GM18508 (cell line): Measurements from ENCODE around the gene CHTOP.
"Not testable (repeated sequence)": the region's sequence is repeated elsewhere in the genome, so short reads cannot be mapped to it uniquely, and the experiment has no call there.

Source experiments
- ATAC-seq: cut with Tn5 transposase; IDR thresholded peaks from one replicate; pipeline ENCODE4 v1.9.1; 2021; ENCODE audit warnings: moderate number of reproducible peaks; ENCODE audit not compliant: insufficient read depth, unreplicated experiment

CHTOP gene

GRCh38 chr1:153630384-153630783, 3.5 kb upstream of the CHTOP start:
- no peak for ATAC-seq

- no peak for ATAC-seq
Observed at GRCh38 chr1:153631047-153632022, 2.5 kb upstream of the CHTOP start.

GRCh38 chr1:153633161-153633753, 609 bp upstream of the CHTOP start:
- ATAC-seq: no peak

DNA sequence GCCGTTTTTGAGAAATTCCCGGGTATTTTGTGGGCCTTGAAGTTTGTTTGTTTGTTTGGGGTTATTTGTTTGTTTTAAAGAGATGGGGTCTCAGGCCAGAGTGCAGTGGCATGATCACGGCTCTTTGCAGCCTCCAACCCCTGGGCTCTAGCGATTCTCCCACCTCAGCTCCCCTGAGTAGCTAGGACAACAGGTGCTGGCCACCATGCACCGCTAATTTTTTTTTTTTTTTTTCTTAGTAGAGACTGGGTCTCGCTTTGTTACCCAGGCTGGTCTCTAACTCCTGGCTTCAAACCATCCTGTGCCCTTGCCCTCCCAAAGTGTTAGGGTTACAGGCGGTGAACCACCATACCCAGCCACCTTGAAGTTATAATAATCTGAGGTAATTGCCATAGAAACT, 2.0 kb downstream of the CHTOP start:
- ATAC-seq: no peak

GRCh38 chr1:153636312-153636711, 2.4 kb downstream of the CHTOP start:
- ATAC-seq: no peak

- no peak for ATAC-seq
Observed at GRCh38 chr1:153638261-153638660, 4.4 kb downstream of the CHTOP start.

DNA sequence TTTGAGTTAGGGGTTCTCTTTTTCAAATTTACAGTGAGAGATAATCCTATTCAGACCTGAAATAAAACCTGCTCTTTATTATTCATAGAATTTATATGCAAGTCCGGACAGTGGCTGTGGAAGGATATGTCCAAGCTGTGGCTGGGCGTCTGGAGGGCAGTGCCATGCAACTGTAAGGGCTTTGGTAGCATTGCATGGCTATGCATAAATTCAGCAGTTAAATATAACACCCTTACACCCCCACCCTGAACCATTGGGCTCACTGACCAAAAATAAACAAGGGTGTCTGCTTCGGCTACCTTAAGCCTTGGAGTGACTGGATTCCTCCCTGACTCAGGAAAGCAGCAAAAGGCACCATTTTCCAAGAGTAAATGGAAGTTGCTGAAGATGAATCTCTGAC, 5.4 kb downstream of the CHTOP start:
- no peak for ATAC-seq

- ATAC-seq: not testable (repeated sequence)
Observed at GRCh38 chr1:153640213-153640612, 6.3 kb downstream of the CHTOP start.

DNA sequence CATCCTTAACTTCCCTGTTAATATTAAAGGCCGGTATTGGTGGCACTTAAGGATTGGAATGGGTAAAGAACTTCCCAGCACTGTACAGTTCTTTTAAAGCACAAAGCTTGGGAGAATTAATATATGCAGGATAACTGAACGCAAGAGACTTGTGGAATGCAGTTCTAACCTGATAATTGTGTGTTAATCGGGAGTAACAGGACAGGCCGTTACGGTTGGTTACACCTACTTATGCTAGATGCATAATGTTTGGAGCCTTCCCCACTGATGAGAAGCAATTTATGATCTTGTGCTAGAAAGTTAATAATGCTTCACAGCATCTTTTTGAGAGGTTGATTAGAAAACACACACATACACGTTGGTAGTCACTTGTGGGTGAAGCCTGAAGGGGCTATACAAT, 7.0 kb downstream of the CHTOP start:
- no peak for ATAC-seq

GRCh38 chr1:153642161-153642560, 8.3 kb downstream of the CHTOP start:
- ATAC-seq: no peak

- ATAC-seq: no peak
Observed at GRCh38 chr1:153643100-153643499, 9.2 kb downstream of the CHTOP start.

DNA sequence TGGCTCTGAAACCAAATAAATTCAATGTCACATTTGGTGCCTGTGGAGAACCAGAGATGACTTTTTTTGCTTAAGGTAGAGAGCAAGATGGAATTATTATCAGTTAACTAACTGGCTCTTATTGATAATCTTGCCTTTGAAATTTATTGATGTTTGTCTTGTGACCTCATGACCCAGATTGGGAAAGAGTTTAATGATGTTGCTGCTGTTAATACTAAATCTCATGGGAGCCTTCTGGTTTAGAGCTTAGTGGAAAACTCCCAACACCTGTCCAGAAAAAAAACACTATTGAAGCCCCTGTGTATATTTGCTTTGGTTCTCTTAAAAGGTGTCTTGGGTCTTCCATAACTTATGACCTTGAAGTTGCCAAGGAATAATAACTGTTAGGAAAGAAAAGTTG, 9.9 kb downstream of the CHTOP start:
- no peak for ATAC-seq

GRCh38 chr1:153646672-153647345, 12.9 kb downstream of the CHTOP start:
- ATAC-seq: no peak

- no peak for ATAC-seq
Observed at GRCh38 chr1:153647346-153647714, 13.5 kb downstream of the CHTOP start.

- ATAC-seq: no peak
Observed at GRCh38 chr1:153648000-153648643, 14.3 kb downstream of the CHTOP start.

- ATAC-seq: no peak
Observed at GRCh38 chr1:153649137-153649862, 15.4 kb downstream of the CHTOP start.

- no peak for ATAC-seq
Observed at GRCh38 chr1:153649863-153650235, 16.0 kb downstream of the CHTOP start.

- no peak for ATAC-seq
Observed at GRCh38 chr1:153651771-153652170, 17.9 kb downstream of the CHTOP start.

GRCh38 chr1:153652805-153653500, 19.1 kb downstream of the CHTOP start:
- ATAC-seq: no peak

GRCh38 chr1:153655333-153655732, 21.5 kb downstream of the CHTOP start:
- ATAC-seq: no peak
